Activated CD4-positive, CD25-positive, alpha-beta regulatory T cell treated with anti-CD3 and anti-CD28 coated beads, Interleukin-2, amount 50 U/mL, for 24 hours (primary cell): ENCODE results near the gene DDX1.

Experiments
- ATAC-seq, 2 donors: fragments of 150-1000 bp; cut with Tn5 transposase; one replicate each; pipeline ENCODE4 v1.10.0; 2021; ENCODE audit warnings: mild to moderate bottlenecking in 1 of 2, moderate library complexity in 1 of 2

The DDX1 gene

DNA sequence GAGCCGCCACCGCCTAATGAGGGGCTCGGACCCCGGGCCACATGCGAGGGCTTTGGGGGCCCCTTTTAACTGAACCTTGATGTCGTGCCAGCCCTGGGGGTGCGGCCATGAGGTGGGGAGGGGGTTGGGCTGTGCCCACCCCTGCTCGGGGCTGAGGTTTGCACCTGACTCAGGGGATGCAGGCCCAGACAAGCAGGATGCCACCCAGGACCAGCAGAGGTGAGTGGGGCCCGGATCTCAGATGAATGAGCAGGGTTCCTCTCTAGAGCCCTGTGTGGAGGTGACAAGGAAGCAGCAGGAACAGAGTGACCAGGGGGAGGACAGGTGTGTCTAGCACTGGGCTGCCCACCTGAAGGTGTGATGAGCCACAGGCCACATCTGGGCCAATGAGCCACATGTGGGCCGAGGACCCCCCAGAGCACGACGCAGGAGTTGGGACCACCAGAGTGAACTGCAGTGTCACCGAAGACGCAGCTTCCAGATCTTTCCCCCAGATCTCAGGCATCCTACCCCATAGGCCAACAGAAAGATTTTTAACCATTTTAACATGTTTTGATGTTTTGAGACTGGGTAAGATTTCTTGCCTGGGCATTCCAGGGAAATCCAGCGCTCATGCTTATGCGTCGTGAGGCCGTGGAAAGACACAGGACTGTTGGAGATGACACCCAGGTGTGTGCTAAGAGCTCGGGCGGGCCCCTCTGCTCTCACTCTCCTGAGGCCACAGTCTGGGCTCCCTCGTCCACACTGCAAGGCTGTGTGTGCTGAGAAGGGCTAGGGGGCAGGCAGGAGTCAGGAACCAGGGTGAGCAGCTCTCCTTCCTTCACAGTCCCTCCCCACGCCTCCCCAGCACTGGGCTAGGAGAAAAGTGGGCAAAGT is 73.6 kb downstream of the DDX1 start:
- ATAC-seq: no peak

DNA sequence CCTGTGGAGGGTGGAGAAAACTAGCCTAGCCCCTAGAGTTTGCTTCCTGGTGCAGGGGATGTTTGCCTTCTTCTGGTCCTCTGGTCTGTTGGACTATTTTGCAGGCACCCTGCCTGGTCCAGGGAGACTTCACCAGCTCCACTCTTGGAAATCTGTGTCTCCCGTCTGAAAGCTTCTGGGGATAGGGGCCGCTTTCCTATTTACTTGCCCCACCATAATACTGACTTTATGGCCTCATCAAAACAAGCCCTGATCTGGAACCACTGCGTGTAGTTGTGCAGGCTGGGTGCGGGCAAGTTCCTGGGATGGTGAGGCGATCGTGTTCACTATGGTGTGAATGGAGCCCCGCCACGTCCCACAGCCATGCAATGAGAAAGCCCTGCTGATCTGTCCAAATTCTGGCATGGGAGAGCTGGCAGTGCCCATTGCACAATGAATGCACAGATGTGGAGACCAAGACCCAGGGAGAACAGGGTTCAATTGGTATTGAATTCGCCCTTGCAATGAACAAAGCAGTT is 74.3 kb downstream of the DDX1 start:
- ATAC-seq: no peak

GRCh38 chr2:15666861-15667808 is 75.5 kb downstream of the DDX1 start:
- no peak for ATAC-seq

- no peak for ATAC-seq
Measured at GRCh38 chr2:15667809-15668556, 76.3 kb downstream of the DDX1 start.

GRCh38 chr2:15668611-15669305 is 77.1 kb downstream of the DDX1 start:
- no peak for ATAC-seq

DNA sequence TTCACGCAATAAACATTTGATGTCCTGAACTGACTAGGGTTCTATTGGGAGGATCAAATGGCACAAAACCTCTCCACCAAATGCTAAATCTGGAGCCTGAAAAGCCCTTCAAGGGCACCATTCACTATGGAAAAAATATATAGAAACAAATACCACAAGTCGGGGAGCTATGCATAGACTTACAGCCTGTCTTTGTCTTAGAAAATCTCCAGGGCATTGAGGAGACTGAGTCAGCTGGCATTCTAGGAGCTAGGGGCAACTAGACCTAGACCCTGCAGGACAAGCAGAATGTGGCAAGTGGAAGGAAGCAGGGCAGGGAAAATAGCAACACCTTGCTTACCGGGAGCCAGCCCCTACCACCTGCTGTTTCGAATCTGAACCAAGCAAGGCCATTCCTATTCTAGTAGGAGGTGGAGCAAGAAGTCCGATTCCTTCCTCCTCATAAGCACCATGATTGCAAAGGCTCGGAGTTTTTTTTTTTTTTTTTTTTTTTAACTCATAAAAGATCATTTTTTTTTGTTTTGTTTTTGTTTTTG is 77.8 kb downstream of the DDX1 start:
- ATAC-seq: no peak

DNA sequence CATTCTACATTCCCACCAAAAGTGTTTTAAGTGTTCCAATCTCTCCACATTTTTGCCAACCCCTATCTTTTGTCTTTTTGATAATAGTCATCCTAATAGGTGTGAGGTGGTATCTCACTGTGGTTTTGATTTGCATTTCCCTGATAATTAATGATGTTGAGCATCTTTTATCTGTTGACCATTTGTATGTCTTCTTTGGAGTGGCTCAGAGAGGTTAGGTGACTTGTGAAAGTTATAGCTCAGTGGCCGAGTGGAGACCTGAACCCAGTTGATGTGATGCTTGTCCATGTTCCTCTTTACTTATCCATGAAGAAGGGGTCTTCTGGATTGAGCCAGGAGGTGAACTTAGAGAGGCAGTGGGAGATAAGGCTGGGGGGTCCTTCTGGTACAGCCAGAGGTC is 78.8 kb downstream of the DDX1 start:
- no peak for ATAC-seq

DNA sequence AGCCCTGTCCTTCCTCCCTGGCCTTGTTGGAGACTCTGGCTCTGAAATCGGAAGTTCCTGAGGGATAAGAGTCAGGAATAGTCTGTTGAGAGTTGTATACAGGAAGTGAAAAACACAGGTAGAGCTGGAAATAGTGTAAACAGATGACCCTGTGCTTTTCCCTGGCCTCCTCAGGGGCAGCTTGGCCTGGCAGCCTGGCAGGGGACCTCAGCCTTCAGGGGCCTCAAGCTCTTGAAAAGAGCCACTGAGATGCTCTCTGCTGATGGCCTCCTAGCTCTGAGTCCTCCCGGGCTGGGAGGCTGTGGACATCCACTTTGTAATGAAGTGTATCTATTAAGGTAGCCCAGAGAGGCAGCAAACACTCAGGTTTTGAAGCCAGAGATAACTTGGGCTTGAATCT is 79.3 kb downstream of the DDX1 start:
- no peak for ATAC-seq

DNA sequence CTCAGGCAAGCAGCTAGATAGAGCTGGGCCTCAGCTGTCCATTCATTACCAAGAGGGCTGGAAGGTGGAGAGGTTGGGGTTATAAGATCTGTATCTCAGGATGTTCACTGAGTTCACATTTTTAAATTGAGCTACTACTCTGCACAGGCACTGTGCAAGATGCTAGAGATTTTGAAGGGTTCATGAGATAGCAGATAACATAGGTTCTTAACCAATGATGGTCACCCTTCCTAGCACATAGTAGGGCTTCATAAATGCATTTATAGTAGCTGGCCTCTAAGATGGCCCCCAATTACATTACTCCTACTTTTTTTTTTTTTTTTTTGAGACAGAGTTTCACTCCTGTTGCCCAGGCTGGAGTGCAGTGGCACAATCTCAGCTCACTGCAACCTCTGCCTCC is 79.7 kb downstream of the DDX1 start:
- no peak for ATAC-seq

DNA sequence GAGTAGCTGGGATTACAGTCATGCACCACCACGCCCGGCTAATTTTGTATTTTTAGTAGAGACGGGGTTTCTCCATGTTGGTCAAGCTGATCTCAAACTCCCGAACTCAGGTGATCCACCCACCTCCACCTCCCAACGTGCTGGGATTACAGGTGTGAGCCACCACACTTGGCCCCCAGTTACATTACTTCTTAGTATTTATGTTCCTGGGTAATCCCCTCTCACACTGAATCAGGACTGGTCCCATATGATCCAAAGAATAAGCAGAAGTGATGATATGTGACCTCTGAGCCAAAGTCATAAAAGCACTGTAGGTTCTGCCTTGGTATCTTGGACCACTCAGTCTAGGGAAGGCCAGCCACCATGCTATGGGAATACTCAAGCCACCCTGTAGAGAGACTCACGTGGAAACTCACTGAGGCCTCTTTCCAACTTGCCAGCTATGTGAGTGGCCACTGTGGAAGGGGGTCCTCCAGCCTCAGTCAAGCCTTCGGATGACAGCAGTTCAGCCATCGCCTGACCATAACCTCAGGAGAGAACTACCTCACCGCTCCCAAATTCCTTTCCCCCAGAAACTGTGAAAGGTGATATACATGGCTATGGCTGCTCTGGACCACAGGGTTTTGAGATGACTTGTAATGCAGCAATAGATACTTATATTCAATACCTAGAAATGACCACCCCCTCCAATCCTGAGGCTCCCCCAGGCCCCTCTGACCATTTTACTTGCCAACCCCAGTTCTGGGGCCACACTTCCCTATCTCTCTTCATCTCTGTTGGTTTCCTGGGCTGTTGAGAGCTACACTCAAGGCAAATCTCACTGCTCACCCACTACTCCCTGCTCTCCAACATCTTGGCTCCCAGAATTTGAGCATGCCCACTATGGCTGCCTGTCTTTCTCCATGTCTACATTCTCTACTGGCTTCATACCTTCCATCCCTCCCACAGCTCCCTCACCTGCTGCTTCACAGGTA is 80.5 kb downstream of the DDX1 start:
- no peak for ATAC-seq

DNA sequence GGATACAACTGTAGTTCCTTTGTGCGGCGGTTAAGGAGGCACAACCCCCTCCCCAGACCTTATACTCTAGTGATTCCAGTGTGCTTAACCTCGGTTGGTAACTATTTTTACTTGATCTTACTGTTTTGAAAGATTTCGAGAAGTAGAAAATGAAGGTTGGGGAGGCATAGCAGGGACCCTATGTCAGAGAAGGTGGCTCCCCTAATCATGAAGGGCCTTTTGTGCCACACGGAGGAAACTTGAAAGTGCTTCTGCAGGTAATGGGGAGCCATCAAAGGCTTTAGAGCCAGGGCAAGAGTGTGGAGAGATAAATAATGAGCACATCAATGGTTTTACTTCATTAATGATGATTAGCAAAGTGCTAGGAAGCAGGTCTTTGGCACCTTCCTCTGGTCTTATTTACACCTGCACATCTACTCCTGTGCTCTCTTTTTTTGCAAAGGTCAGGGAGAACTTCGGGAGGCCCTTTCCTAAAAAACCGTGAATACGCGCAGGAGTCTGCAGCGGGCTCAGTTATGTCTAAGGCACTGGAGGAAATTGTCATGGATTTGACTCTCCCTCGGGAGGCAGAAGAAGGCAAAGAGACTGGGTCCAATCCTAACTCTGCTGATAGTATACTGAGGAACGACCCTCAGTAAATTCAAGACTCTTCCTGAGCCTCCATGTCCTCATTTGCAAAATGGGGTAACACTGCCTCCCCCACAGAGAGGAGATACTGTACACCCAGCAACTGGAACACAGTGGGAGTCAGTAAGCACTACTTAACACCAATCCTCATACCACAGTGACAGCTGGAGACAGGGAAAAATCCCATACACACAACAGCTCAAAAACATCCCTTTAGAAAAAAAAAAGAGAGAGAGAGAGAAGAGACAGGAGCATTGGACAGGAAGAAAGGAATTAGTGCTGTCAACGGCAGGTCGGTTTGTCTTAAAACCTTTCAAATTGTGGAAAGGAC is 81.6 kb downstream of the DDX1 start:
- no peak for ATAC-seq

DNA sequence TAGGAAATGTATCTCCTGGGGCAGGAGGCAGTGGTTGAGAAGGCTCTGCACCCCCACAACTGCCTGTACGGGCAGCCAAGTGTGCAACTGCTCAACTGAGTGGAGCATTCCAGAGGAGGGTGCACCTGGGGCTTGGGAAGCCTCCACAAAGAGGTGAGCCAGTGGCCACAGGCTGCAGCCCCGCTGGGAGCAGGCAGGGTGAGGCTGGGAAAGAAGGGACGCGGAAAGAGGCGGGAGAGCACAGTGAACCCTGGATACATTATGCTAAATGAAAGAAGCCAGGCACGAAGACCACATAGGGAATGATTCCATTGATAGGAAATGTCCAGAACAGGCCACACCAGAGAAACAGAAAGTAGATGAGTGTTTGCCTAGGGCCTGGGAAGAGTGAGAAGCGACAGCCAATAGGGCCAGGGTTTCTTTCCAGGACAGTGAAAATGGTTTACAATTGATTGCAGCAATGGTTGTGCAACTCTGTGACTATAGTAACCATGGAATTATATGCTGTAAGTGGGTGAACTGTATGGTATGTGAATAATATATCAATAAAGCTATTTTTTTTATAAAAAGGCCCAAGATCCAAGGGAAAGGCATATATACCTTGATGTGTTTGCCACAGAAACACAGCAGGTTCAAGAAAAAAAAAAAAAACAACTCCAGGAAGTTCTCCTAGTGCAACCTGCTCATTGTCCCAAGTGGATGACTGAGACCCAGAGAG is 82.4 kb downstream of the DDX1 start:
- no peak for ATAC-seq

DNA sequence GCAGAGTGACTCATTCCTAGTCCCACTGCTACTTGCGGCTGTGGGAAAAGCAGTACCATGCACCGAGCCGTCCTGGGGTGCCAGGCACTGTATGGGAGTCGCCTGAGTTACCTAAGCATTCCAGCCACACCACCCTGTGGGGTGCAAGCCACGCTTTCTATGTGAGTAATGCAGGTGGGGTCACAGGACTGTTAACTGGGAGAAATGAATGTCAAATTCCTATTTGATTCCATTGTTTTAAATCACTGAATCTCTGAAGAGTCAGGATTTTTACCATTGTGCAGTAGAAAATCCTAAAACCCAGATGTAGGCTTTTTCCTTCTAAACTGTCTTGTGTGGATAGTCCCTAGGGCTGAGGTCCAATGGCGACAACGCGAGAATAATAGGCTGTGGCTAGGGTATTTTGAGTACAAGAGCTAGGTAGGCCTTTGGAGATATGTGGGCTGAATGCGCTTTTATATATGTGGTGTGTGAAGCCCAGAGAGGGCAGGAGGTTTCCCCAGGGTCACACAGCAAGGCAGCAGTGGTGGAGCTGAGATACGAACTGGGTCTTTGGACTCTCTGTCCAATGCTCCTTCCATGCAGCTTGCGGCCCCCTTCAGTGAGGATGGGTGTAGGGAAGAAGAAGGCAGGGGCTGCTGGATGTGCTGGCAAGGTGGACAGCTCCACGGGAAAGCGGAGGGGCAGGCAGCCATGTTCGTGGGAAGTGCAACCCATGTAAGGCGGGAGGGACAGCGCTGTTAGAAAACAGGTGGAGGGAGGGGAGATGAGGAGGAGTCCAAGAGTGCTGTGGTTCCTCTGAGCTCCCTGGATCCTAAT is 83.2 kb downstream of the DDX1 start:
- ATAC-seq: no peak

- no peak for ATAC-seq
Measured at GRCh38 chr2:15675456-15676195, 84.0 kb downstream of the DDX1 start.

DNA sequence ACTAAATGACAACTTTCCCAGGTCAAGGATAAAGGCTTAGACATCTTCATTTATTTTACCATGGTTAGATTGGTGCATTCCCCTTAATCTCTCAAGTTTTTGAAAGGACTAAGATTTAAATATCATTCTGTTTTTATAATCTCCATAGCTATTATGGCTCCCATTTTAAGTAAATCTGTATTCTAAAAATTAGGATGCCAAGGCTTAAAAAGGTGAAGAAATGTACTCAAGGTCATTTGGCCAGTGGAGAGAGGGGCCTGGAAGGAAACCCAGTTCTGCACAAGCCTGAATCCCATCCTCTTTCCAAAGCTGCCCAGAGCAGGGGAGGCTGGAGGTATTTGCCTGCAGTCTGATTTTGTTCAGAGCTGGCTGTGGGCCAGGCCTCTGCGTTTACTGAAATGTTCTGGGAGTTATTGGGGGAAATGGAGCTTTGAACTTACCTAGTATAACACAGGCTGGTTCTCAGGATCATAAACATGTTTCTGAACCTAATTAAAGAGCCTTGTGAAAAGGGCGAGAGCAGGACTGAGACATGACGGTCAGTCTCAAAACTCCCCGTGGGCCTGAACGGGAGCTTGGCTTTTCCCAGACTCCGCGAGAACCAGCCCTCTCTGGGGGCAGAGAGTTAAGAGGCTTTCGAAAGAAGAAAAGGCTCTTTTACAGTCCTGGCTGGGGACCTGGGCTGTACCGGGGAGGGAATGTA is 85.6 kb downstream of the DDX1 start:
- ATAC-seq: no peak

- no peak for ATAC-seq
Measured at GRCh38 chr2:15678346-15678745, 86.7 kb downstream of the DDX1 start.
